K562 (cell line): ENCODE measurements around the gene PHACTR3. TPM values are rescaled to one million over a fixed set of nuclear protein-coding genes. Genes with fewer than 3 reads are reported as not detected.

Source experiments
- C11orf30 ChIP-seq: fragments of 450-650 bp; IDR thresholded peaks from 2 replicates; pipeline ENCODE4 v1.6.1; 2016; ENCODE audit warnings: low read depth, mild to moderate bottlenecking
- CHD1 ChIP-seq: fragments of 200-600 bp; sonication (generic); IDR thresholded peaks from one replicate; pipeline ENCODE4 v1.6.1; 2012; ENCODE audit warnings: mild to moderate bottlenecking, moderate library complexity, low read length, inconsistent platforms
- ERF ChIP-seq: fragments of 450-650 bp; formaldehyde crosslinking; IDR thresholded peaks from 2 replicates; pipeline ENCODE4 v1.4.0; 2020; ENCODE audit warnings: mild to moderate bottlenecking, mixed read lengths
- FOXP1 ChIP-seq: sonication (generic); formaldehyde crosslinking; IDR thresholded peaks from 2 replicates; pipeline ENCODE4 v1.8.0; 2022; ENCODE audit warnings: mild to moderate bottlenecking, missing genetic modification reagents
- IRF2 ChIP-seq: sonication (generic); formaldehyde crosslinking; IDR thresholded peaks from 2 replicates; pipeline ENCODE4 v1.8.1; 2022; ENCODE audit warnings: mild to moderate bottlenecking, missing genetic modification reagents
- LARP7 ChIP-seq: fragments of 450-650 bp; IDR thresholded peaks from 2 replicates; pipeline ENCODE4 v1.6.1; 2016
- POLR3G ChIP-seq: IDR thresholded peaks from 2 replicates; pipeline ENCODE4 v1.6.1; 2011; ENCODE audit not compliant: insufficient read length, insufficient replicate concordance; ENCODE audit errors: extremely low read depth
- SIRT6 ChIP-seq: IDR thresholded peaks from one replicate; pipeline ENCODE4 v1.6.1; 2012; ENCODE audit warnings: low read depth, mild to moderate bottlenecking, control low read depth, inconsistent platforms, low read length, moderate library complexity
- SRF ChIP-seq, 2 experiments: fragments of 250-450, 450-650 bp in 1 of 2; sonication (Bioruptor Pico) in 1 of 2; sonication (generic) in 1 of 2; formaldehyde crosslinking; IDR thresholded peaks; 2 replicates each; pipeline versions ENCODE4 v1.5.0 to v1.5.1; 2020 to 2022; ENCODE audit warnings: mild to moderate bottlenecking in 1 of 2, missing genetic modification reagents in 1 of 2
- ZNF212 ChIP-seq: fragments of 450-650 bp; formaldehyde crosslinking; IDR thresholded peaks from 2 replicates; pipeline ENCODE4 v1.4.0; 2020; ENCODE audit warnings: mild to moderate bottlenecking
- polyA plus RNA-seq, 8 experiments: library from polyadenylated mRNA; depleted of rRNA in 4 of 8; stranded (reverse) in 5 of 8; unstranded in 3 of 8; fragments of >200 nt; fragmentation: Nextera tagmentation in 2 of 8; fragmentation: Illumina TruSeq in 1 of 8; extraction: Ambion mirVana in 2 of 8; extraction: Trizol in 1 of 8; gene quantifications; 2 replicates each; pipeline versions ENCODE4 v1.2.1 to v1.2.3, GENCODE V29; 2011 to 2014; ENCODE audit warnings: inconsistent platforms in 1 of 8, missing spikeins in 1 of 8
- total RNA-seq, 7 experiments: library from RNA; depleted of rRNA in 6 of 7; stranded (reverse); fragments of >200 nt in 6 of 7; fragmentation: Illumina TruSeq in 2 of 7; extraction: Trizol in 2 of 7; gene quantifications; 2 replicates each; pipeline versions ENCODE4 v1.2.1 to v1.2.3, GENCODE V29; 2011 to 2021; ENCODE audit warnings: low replicate concordance in 1 of 7
- TF ChIP-seq, protein P1 (sequence below): fragments of 250-450 bp; sonication (Bioruptor Pico); IDR thresholded peaks from 2 replicates; pipeline ENCODE4 v1.5.0; 2020; ENCODE audit warnings: mild to moderate bottlenecking
- TF ChIP-seq, protein P2 (sequence below): sonication (generic); formaldehyde crosslinking; IDR thresholded peaks from 2 replicates; pipeline ENCODE4 v1.8.0; 2022; ENCODE audit warnings: mild to moderate bottlenecking, missing genetic modification reagents

PHACTR3 gene
- total and polyA plus RNA-seq, 9 of the 15 experiments (the other 6 are each of a cell fraction or from before 2014, with no cell fraction given) = not detected

DNA sequence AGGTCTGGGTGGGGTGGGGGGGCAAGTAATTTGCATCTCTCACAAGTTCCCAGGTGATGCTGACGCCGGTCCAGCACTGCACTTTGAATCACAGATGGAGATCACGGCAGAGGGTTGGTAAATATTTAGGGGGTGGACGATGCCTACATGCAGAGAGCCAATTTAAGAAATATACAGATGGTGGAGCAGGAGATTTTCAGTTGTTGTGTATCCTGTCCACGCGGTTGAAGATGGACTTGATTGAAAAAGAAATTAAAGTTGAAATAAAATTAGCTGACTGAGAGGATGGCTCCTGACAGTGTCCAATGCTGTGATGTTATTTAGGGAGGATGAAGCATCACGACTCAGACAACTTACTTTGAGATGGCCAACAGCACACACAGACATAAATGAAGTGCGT lies 74.6 kb downstream of the PHACTR3 start (continued):
- TF ChIP-seq, protein P1, sequence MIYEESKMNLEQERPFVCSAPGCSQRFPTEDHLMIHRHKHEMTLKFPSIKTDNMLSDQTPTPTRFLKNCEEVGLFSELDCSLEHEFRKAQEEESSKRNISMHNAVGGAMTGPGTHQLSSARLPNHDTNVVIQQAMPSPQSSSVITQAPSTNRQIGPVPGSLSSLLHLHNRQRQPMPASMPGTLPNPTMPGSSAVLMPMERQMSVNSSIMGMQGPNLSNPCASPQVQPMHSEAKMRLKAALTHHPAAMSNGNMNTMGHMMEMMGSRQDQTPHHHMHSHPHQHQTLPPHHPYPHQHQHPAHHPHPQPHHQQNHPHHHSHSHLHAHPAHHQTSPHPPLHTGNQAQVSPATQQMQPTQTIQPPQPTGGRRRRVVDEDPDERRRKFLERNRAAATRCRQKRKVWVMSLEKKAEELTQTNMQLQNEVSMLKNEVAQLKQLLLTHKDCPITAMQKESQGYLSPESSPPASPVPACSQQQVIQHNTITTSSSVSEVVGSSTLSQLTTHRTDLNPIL (CRISPR knock-in tag) = no peak
- TF ChIP-seq FOXP1 (CRISPR knock-in tag) (no peak), ERF (CRISPR knock-in tag) (no peak), C11orf30 (no peak), LARP7 (no peak), POLR3G (no peak), CHD1 (no peak), ZNF212 (CRISPR knock-in tag) (no peak), IRF2 (CRISPR knock-in tag) (no peak), SRF (CRISPR knock-in tag; IDR thresholded peaks at IDR 0.05) (no peak), SIRT6 (no peak)
- TF ChIP-seq, protein P2, sequence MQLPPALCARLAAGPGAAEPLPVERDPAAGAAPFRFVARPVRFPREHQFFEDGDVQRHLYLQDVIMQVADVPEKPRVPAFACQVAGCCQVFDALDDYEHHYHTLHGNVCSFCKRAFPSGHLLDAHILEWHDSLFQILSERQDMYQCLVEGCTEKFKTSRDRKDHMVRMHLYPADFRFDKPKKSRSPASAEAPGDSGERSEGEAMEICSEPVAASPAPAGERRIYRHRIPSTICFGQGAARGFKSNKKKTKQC (CRISPR knock-in tag) = no peak
